ENCODE data around the gene ZGPAT. TPM values are rescaled to one million over a fixed set of nuclear protein-coding genes. Genes with fewer than 3 reads are reported as not detected.
A peak's percentile ranks its signal among the peaks of the same experiment; 100 is the strongest.

Gene ZGPAT
- total and polyA plus RNA-seq, 2 of the 13 experiments (the other 11 are each of a cell fraction or from before 2014, with no cell fraction given) = 23.0 to 41.9 TPM

- peak; percentile 69; the same call in 1 of the 2 replicates for TF ChIP-seq AFF4 (CRISPR knock-in tag; IDR thresholded peaks at IDR 0.05)
- TF ChIP-seq THRA (CRISPR knock-in tag; IDR thresholded peaks at IDR 0.05; ENCODE audit: borderline replicate concordance) = no peak
- TF ChIP-seq MED8 (CRISPR knock-in tag; IDR thresholded peaks at IDR 0.05; ENCODE audit: insufficient replicate concordance) = no peak
- TF ChIP-seq PHF21A (CRISPR knock-in tag; IDR thresholded peaks at IDR 0.05) = no peak
- no peak for TF ChIP-seq ZNF256 (CRISPR knock-in tag; conservative IDR thresholded peaks at IDR 0.05)
- TF ChIP-seq ZMYM2 (CRISPR knock-in tag; IDR thresholded peaks at IDR 0.05) = 0 out of 2 replicates have a peak, but pooled peaks have one; percentile 31
- no peak for TF ChIP-seq CENPT (CRISPR knock-in tag; IDR thresholded peaks at IDR 0.05; ENCODE audit: low read depth)
- no peak for TF ChIP-seq MYNN (CRISPR knock-in tag; IDR thresholded peaks at IDR 0.05; ENCODE audit: low read depth)
- TF ChIP-seq ZNF687 (CRISPR knock-in tag; IDR thresholded peaks at IDR 0.05) = peak; percentile 80
- TF ChIP-seq ZNF678 (CRISPR knock-in tag; IDR thresholded peaks at IDR 0.05) = no peak
- TF ChIP-seq NCOR1 (IDR thresholded peaks at IDR 0.05; ENCODE audit: borderline replicate concordance, low read length) = 0 out of 2 replicates have a peak, but pooled peaks have one; percentile 17
- TF ChIP-seq PITX1 (CRISPR knock-in tag; IDR thresholded peaks at IDR 0.05) = peak; percentile 24; the same call in 1 of the 2 replicates
- peak; percentile 75; the same call in 1 of the 2 replicates for TF ChIP-seq ARNTL (CRISPR knock-in tag; IDR thresholded peaks at IDR 0.05)
- TF ChIP-seq ZNF576 (CRISPR knock-in tag; IDR thresholded peaks at IDR 0.05) = peak; percentile 39; the same call in 1 of the 2 replicates
- no peak for TF ChIP-seq MTA3 (CRISPR knock-in tag; IDR thresholded peaks at IDR 0.05)
- TF ChIP-seq ZFP91 (CRISPR knock-in tag; IDR thresholded peaks at IDR 0.05; ENCODE audit: borderline replicate concordance) = peak; percentile 13; the same call in 1 of the 2 replicates
- TF ChIP-seq ZFP36L1 (CRISPR knock-in tag; IDR thresholded peaks at IDR 0.05) = no peak
Observed at GRCh38 chr20:63745961-63746731, 38.3 kb downstream of the ZGPAT start (continued).
